Thoracic aorta (tissue), 2 donors: ENCODE measurements around the gene ITSN2. TPM values are rescaled to one million over a fixed set of nuclear protein-coding genes. Genes with fewer than 3 reads are reported as not detected.

Source experiments
- ATAC-seq: fragments of 150-250 bp; one replicate; pipeline ENCODE4 v1.8.0; 2017; ENCODE audit warnings: low read depth; ENCODE audit not compliant: insufficient number of reproducible peaks, low FRiP score
- DNase-seq: peaks from one replicate; pipeline ENCODE4 v3.0.0-alpha.2; 2020; ENCODE audit warnings: low spot score
- H3K27ac ChIP-seq, 2 donors: fragments of 200-600 bp; sonication (generic); 1 replicate in 1 of 2; 2 replicates in 1 of 2; pipeline ENCODE4 v1.5.1; 2016; ENCODE audit warnings: mild to moderate bottlenecking in 2 of 2, moderate library complexity in 2 of 2
- H3K27me3 ChIP-seq: fragments of 200-600 bp; sonication (generic); replicated peaks from 2 replicates; pipeline ENCODE4 v1.6.0; 2016; ENCODE audit warnings: mild to moderate bottlenecking; ENCODE audit not compliant: insufficient read depth
- H3K36me3 ChIP-seq: fragments of 200-600 bp; sonication (generic); one replicate; pipeline ENCODE4 v1.5.1; 2016
- H3K4me1 ChIP-seq, 2 donors: fragments of 200-600 bp; sonication (generic); 1 replicate in 1 of 2; 2 replicates in 1 of 2; pipeline versions ENCODE4 v1.5.1 to v1.6.0; 2016; ENCODE audit warnings: low read depth in 2 of 2, mild to moderate bottlenecking in 1 of 2; ENCODE audit not compliant: control insufficient read depth in 1 of 2
- H3K4me3 ChIP-seq: fragments of 200-600 bp; sonication (generic); 2 replicates; pipeline ENCODE4 v1.5.1; 2016; ENCODE audit warnings: mild to moderate bottlenecking
- H3K9me3 ChIP-seq: fragments of 200-600 bp; sonication (generic); 2 replicates; pipeline ENCODE4 v1.5.1; 2016
- CTCF ChIP-seq: fragments of 200-600 bp; sonication (generic); IDR thresholded peaks from one replicate; pipeline ENCODE4 v1.5.1; 2019; ENCODE audit warnings: antibody characterized with exemption
- total RNA-seq, 2 donors: library from RNA; depleted of rRNA; stranded (reverse); fragments of >200 nt; gene quantifications; one replicate each; pipeline versions ENCODE4 v1.1.0 to v1.2.3, GENCODE V29; 2016

Gene ITSN2
- total RNA-seq, 2 donors from 2014 or later = 64.0 to 121 TPM

- no peak for ATAC-seq
- peaks cover 18% of the 10 kb centered on the region for H3K36me3 ChIP-seq
Observed at GRCh38 chr2:24285484-24286152, 74.7 kb downstream of the ITSN2 start.

DNA sequence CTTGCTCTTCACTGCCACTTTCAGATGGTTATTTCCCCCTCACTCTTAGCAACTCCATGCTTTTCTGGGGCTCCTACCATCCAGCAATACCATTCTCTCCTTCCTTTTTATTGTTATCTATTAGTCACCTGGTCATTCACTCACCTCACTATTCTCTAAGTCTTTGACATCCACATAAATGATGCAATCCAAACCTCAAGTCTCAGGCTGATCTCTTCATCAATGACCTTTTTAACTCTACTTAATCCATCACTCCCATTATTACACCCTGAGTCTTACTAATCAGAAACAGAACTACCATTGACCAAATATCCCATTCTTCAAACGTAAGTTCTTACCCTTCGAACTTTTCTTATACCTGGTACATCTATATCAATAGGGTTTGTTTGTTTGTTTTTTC, 79.7 kb downstream of the ITSN2 start:
- Histone ChIP-seq H3K9me3 (no peaks in the 10 kb centered on the region), H3K4me3 (no peak overlapping the region), H3K4me1 (peaks cover 0 to 5% of the 10 kb centered on the region in 2 donors), H3K27ac (no peak overlapping the region), H3K27me3 (no peaks in the 10 kb centered on the region), H3K36me3 (peaks cover 15% of the 10 kb centered on the region)
- TF ChIP-seq CTCF = no peak
- DNase-seq (no peak), ATAC-seq (no peak)

More at GRCh38 chr2:24285484-24286152, 74.7 kb downstream of the ITSN2 start:
- Histone ChIP-seq H3K4me3 (no peak overlapping the region), H3K4me1 (no peaks in the 10 kb centered on the region), H3K27ac (no peak overlapping the region), H3K9me3 (no peaks in the 10 kb centered on the region), H3K27me3 (no peaks in the 10 kb centered on the region)
- DNase-seq = no peak
- TF ChIP-seq CTCF = no peak

DNA sequence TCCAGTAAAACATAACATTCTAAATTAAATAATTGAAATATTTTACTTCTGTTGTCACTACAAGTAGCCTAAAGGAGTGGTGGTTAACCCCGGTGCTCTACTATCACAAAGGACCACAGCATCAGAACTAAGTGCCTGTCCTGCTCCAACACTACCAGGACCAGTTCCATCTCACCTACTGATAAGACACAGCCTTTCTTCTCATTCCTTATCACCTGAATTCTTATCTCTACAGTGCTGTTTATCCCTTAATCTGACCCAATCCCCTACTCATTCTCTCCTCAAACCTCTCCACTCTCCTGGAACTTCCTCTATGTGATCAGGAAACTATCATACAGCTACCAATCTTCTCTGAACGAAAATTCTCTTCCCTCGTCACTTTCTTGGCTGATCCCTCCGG, 80.2 kb downstream of the ITSN2 start:
- Histone ChIP-seq H3K27ac (no peak overlapping the region), H3K36me3 (peaks cover 15% of the 10 kb centered on the region), H3K9me3 (no peaks in the 10 kb centered on the region), H3K4me1 (peaks cover 0 to 5% of the 10 kb centered on the region in 2 donors), H3K4me3 (no peak overlapping the region), H3K27me3 (no peaks in the 10 kb centered on the region)
- DNase-seq (no peak), ATAC-seq (no peak)
- no peak for TF ChIP-seq CTCF

DNA sequence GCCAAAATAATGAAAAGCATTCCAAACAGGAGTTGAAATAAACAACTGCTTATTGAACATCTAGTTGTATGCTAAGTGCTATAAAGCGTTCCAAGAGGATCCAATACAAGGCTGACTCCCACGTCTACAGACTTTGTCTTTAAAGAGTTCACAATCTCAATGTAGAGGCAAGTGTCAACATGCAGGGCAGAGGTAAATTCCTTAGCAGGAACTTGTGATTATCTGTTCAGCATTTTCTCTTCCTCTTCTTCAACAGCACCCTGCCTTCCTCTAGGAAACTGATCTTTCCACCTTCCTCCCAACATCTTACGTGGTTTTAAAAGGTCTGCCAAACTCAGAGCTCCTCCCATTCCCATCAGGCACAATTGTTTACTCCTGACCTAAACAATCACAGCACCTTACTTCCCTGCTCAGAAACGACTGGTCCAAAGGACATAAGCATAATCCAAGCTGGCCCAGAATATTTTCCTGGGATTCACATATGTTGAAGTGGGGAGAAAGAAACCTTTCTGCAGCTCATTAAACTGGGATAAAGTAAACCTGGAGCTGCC, 83.9 kb downstream of the ITSN2 start:
- no peak overlapping the region for H3K27ac ChIP-seq
- DNase-seq (no peak), ATAC-seq (no peak)
- no peaks in the 10 kb centered on the region for H3K27me3 ChIP-seq
- TF ChIP-seq CTCF = no peak
- H3K4me3 ChIP-seq = no peak overlapping the region
- H3K9me3 ChIP-seq = no peaks in the 10 kb centered on the region
- H3K4me1 ChIP-seq = peaks cover 0 to 5% of the 10 kb centered on the region in 2 donors
- H3K36me3 ChIP-seq = peaks cover 11% of the 10 kb centered on the region

DNA sequence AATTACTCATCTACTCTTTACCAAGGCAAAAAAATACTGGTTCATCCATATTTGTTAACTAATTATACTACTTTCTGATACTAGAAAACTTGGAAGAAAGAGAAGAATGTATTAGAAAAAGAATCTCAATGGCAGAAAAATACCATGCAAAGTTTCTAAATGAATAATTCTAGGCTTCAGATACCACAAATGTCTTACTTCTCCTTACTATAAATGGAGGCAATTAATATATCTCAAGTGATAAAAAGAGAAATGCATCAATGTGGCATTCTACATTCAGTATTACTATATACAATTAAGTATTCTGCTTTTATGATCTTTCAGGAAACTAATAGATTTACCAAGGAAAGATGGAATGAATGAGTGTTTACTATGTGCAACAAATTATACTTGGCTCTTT, 85.5 kb downstream of the ITSN2 start:
- H3K27ac ChIP-seq = no peak overlapping the region
- H3K4me1 ChIP-seq = peaks cover 0 to 5% of the 10 kb centered on the region in 2 donors
- DNase-seq (no peak), ATAC-seq (no peak)
- H3K27me3 ChIP-seq = no peaks in the 10 kb centered on the region
- no peak overlapping the region for H3K4me3 ChIP-seq
- H3K9me3 ChIP-seq = no peaks in the 10 kb centered on the region
- TF ChIP-seq CTCF = no peak
- peaks cover 17% of the 10 kb centered on the region for H3K36me3 ChIP-seq
